BLaER1 treated with 17β-estradiol and CSF1 and Interleukin-3, amounts not matched to agents 10 nM and 100 nM (cell line): Measurements from ENCODE around the gene TWIST1.
A peak's percentile ranks its signal among the peaks of the same experiment; 100 is the strongest.

Experiments used
- H3K27ac ChIP-seq, 11 experiments: shearing (Covaris generic); formaldehyde crosslinking; 2 replicates each; pipeline ENCODE4 v1.8.1; 2022
- H3K27me3 ChIP-seq, 11 experiments: shearing (Covaris generic); formaldehyde crosslinking; 2 replicates each; pipeline ENCODE4 v1.8.1; 2022
- H3K36me3 ChIP-seq, 11 experiments: shearing (Covaris generic); formaldehyde crosslinking; 2 replicates each; pipeline ENCODE4 v1.8.1; 2022
- H3K4me1 ChIP-seq, 10 experiments: shearing (Covaris generic); formaldehyde crosslinking; 2 replicates each; pipeline ENCODE4 v1.8.1; 2022
- H3K4me2 ChIP-seq, 11 experiments: shearing (Covaris generic); formaldehyde crosslinking; 2 replicates each; pipeline ENCODE4 v1.8.1; 2022
- H3K4me3 ChIP-seq, 10 experiments: shearing (Covaris generic); formaldehyde crosslinking; 2 replicates each; pipeline ENCODE4 v1.8.1; 2022
- H3K9ac ChIP-seq, 11 experiments: shearing (Covaris generic); formaldehyde crosslinking; 2 replicates each; pipeline ENCODE4 v1.8.1; 2022
- H3K9me3 ChIP-seq, 11 experiments: shearing (Covaris generic); formaldehyde crosslinking; replicated peaks in 1 of 11; 2 replicates each; pipeline ENCODE4 v1.8.1; 2022
- H4K20me1 ChIP-seq, 11 experiments: shearing (Covaris generic); formaldehyde crosslinking; 2 replicates each; pipeline ENCODE4 v1.8.1; 2022
- Cebpa-rat ChIP-seq, 11 experiments: shearing (Covaris generic); IDR thresholded peaks; 2 replicates each; pipeline ENCODE4 v1.8.1; 2022

Gene TWIST1

GRCh38 chr7:19094138-19094537, 23.3 kb downstream of the TWIST1 start:
- Histone ChIP-seq H3K4me1 (no peaks in the 10 kb centered on the region), H4K20me1 (no peaks in the 10 kb centered on the region), H3K27me3 (peaks cover 0 to 13% (median 3%) of the 10 kb centered on the region in 11 experiments; a peak in 5 of 22 replicates), H3K36me3 (no peaks in the 10 kb centered on the region), H3K9ac (no peak overlapping the region), H3K4me2 (no peak overlapping the region), H3K27ac (no peak overlapping the region), H3K4me3 (no peak overlapping the region), H3K9me3 (no peaks in the 10 kb centered on the region)
- no peak for TF ChIP-seq Cebpa-rat (IDR thresholded peaks at IDR 0.05)

- Histone ChIP-seq H3K27ac (no peak overlapping the region), H3K36me3 (no peaks in the 10 kb centered on the region), H3K9me3 (no peaks in the 10 kb centered on the region), H3K9ac (no peak overlapping the region), H3K4me1 (no peaks in the 10 kb centered on the region), H3K27me3 (no peaks in the 10 kb centered on the region), H3K4me3 (no peak overlapping the region), H4K20me1 (no peaks in the 10 kb centered on the region), H3K4me2 (no peak overlapping the region)
- no peak for TF ChIP-seq Cebpa-rat (IDR thresholded peaks at IDR 0.05)
Measured at GRCh38 chr7:19091550-19092200, 25.8 kb downstream of the TWIST1 start.

GRCh38 chr7:19090526-19090925, 26.9 kb downstream of the TWIST1 start:
- Histone ChIP-seq H4K20me1 (no peaks in the 10 kb centered on the region), H3K9me3 (no peaks in the 10 kb centered on the region), H3K4me2 (no peak overlapping the region), H3K4me1 (no peaks in the 10 kb centered on the region), H3K36me3 (no peaks in the 10 kb centered on the region), H3K27ac (no peak overlapping the region), H3K9ac (no peak overlapping the region), H3K27me3 (no peaks in the 10 kb centered on the region), H3K4me3 (no peak overlapping the region)
- no peak for TF ChIP-seq Cebpa-rat (IDR thresholded peaks at IDR 0.05)

- H3K4me2 ChIP-seq, result no peak overlapping the region
Measured at GRCh38 chr7:19089797-19090196, 27.6 kb downstream of the TWIST1 start.

GRCh38 chr7:19089378-19089777, 28.1 kb downstream of the TWIST1 start:
- Histone ChIP-seq H3K9me3 (no peaks in the 10 kb centered on the region), H4K20me1 (no peaks in the 10 kb centered on the region), H3K9ac (no peak overlapping the region), H3K4me3 (no peak overlapping the region), H3K4me1 (no peaks in the 10 kb centered on the region), H3K36me3 (no peaks in the 10 kb centered on the region), H3K27ac (no peak overlapping the region), H3K4me2 (no peak overlapping the region), H3K27me3 (no peaks in the 10 kb centered on the region)
- no peak for TF ChIP-seq Cebpa-rat (IDR thresholded peaks at IDR 0.05)

More at GRCh38 chr7:19089797-19090196, 27.6 kb downstream of the TWIST1 start:
- TF ChIP-seq Cebpa-rat (IDR thresholded peaks at IDR 0.05), result no peak
- Histone ChIP-seq H3K36me3 (no peaks in the 10 kb centered on the region), H3K27ac (no peak overlapping the region), H4K20me1 (no peaks in the 10 kb centered on the region), H3K9ac (no peak overlapping the region), H3K4me1 (no peaks in the 10 kb centered on the region), H3K9me3 (no peaks in the 10 kb centered on the region), H3K27me3 (no peaks in the 10 kb centered on the region), H3K4me3 (no peak overlapping the region)

- Histone ChIP-seq H3K9ac (no peak overlapping the region), H3K4me2 (no peak overlapping the region), H4K20me1 (no peaks in the 10 kb centered on the region), H3K27me3 (no peaks in the 10 kb centered on the region), H3K27ac (no peak overlapping the region), H3K9me3 (no peaks in the 10 kb centered on the region), H3K36me3 (no peaks in the 10 kb centered on the region), H3K4me3 (no peak overlapping the region), H3K4me1 (no peaks in the 10 kb centered on the region)
- TF ChIP-seq Cebpa-rat (IDR thresholded peaks at IDR 0.05), result no peak
Measured at GRCh38 chr7:19080093-19080492, 37.3 kb downstream of the TWIST1 start.

GRCh38 chr7:19079066-19079465, 38.4 kb downstream of the TWIST1 start:
- TF ChIP-seq Cebpa-rat (IDR thresholded peaks at IDR 0.05), result peak in 2 of 11 experiments; percentile 50 to 71; a peak in 2 of 22 replicates
- Histone ChIP-seq H3K9me3 (no peaks in the 10 kb centered on the region), H3K4me1 (no peaks in the 10 kb centered on the region), H3K27me3 (no peaks in the 10 kb centered on the region), H3K27ac (no peak overlapping the region), H3K4me2 (no peak overlapping the region), H3K36me3 (no peaks in the 10 kb centered on the region), H3K4me3 (no peak overlapping the region), H3K9ac (no peak overlapping the region), H4K20me1 (no peaks in the 10 kb centered on the region)

GRCh38 chr7:19069842-19070241, 47.6 kb downstream of the TWIST1 start:
- no peaks in the 10 kb centered on the region for H4K20me1 ChIP-seq
- no peaks in the 10 kb centered on the region for H3K36me3 ChIP-seq
- no peak overlapping the region for H3K4me2 ChIP-seq
- H3K9ac ChIP-seq, result no peak overlapping the region
- H3K4me1 ChIP-seq, result no peaks in the 10 kb centered on the region
- H3K27me3 ChIP-seq, result no peaks in the 10 kb centered on the region
- H3K9me3 ChIP-seq, result 0 out of 22 replicates have a peak, but pooled peaks cover 0 to 3% (median 0%) of the 10 kb centered on the region in 11 experiments
- no peak for TF ChIP-seq Cebpa-rat (IDR thresholded peaks at IDR 0.05)
- no peak overlapping the region for H3K4me3 ChIP-seq
- no peak overlapping the region for H3K27ac ChIP-seq

GRCh38 chr7:19066170-19066569, 51.3 kb downstream of the TWIST1 start:
- no peaks in the 10 kb centered on the region for H4K20me1 ChIP-seq
- H3K4me1 ChIP-seq, result no peaks in the 10 kb centered on the region
- no peak for TF ChIP-seq Cebpa-rat (IDR thresholded peaks at IDR 0.05)
- H3K9me3 ChIP-seq, result no peaks in the 10 kb centered on the region
- no peak overlapping the region for H3K4me3 ChIP-seq
- H3K9ac ChIP-seq, result no peak overlapping the region
- H3K36me3 ChIP-seq, result no peaks in the 10 kb centered on the region
- no peaks in the 10 kb centered on the region for H3K27me3 ChIP-seq
- no peak overlapping the region for H3K4me2 ChIP-seq
- no peak overlapping the region for H3K27ac ChIP-seq
